GM12875 (cell line): Measurements from ENCODE around the gene MYO10.
"Not testable (repeated sequence)": the region's sequence is repeated elsewhere in the genome, so short reads cannot be mapped to it uniquely, and the experiment has no call there.

Source experiments
- H3K4me3 ChIP-seq: one replicate; pipeline ENCODE4 v1.5.1; 2011; ENCODE audit warnings: low read depth, low read length, control low read depth
- CTCF ChIP-seq: IDR thresholded peaks from 2 replicates; pipeline ENCODE4 v1.5.1; 2011; ENCODE audit warnings: low read depth, mild to moderate bottlenecking, control low read depth, inconsistent platforms, low read length, moderate library complexity, borderline replicate concordance; ENCODE audit not compliant: insufficient read depth

Gene MYO10

GRCh38 chr5:16726538-16726946 lies 209.5 kb downstream of the MYO10 start:
- H3K4me3 ChIP-seq: no peak overlapping the region
- no peak for TF ChIP-seq CTCF

GRCh38 chr5:16725575-16725974 lies 210.5 kb downstream of the MYO10 start:
- H3K4me3 ChIP-seq: no peak overlapping the region
- no peak for TF ChIP-seq CTCF

- H3K4me3 ChIP-seq: no peak overlapping the region
- no peak for TF ChIP-seq CTCF
Measured at GRCh38 chr5:16723821-16724220, 212.3 kb downstream of the MYO10 start.

- no peak for TF ChIP-seq CTCF
- H3K4me3 ChIP-seq: no peak overlapping the region
Measured at GRCh38 chr5:16722097-16722495, 214.0 kb downstream of the MYO10 start.

- no peak overlapping the region for H3K4me3 ChIP-seq
- no peak for TF ChIP-seq CTCF
Measured at GRCh38 chr5:16721151-16722096, 214.7 kb downstream of the MYO10 start.

GRCh38 chr5:16718036-16718435 lies 218.1 kb downstream of the MYO10 start:
- not testable (repeated sequence) for H3K4me3 ChIP-seq

- no peak overlapping the region for H3K4me3 ChIP-seq
- no peak for TF ChIP-seq CTCF
Measured at GRCh38 chr5:16713386-16713928, 222.6 kb downstream of the MYO10 start.
